ENCODE data around the gene IPPK. TPM values are rescaled to one million over a fixed set of nuclear protein-coding genes. Genes with fewer than 3 reads are reported as not detected.

IPPK gene
- total RNA-seq, 1 experiment from 2014 or later: 10.6 TPM

DNA sequence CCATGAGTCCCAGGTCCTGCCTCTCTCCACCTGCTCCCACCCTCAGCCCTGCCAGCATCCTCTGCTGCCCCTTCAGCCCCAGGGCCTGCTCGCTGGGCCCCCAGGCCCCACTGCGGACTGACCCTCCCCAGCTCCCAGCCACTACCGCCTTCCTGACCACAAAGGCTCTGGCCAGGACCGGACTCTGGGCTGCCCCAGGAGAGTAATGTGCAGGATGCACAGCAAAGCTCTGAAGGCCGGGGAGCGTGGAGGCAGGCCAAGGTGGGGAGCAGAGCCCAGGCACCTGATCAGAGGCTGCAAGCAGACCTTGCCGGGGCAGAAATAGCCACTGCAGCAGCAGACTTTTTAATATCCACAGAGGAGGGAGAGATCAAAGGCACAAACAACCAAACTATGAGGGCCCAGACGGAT, 27.9 kb downstream of the IPPK start:
- ChIA-PET POLR2A (ENCODE audit: unreplicated experiment) (no interaction called here), CTCF (no interaction called here)
- Histone ChIP-seq H3K36me3 (ENCODE audit: low read depth, low read length) (peaks cover 12% of the 10 kb centered on the region), H3K9me2 (replicated peaks; ENCODE audit: low read length) (no peaks in the 10 kb centered on the region), H3K79me2 (ENCODE audit: low read length) (no peaks in the 10 kb centered on the region), H4K20me1 (ENCODE audit: low read length) (no peaks in the 10 kb centered on the region), H3K27ac (ENCODE audit: low read length) (no peak overlapping the region), H3K9me3 (ENCODE audit: low read length) (no peaks in the 10 kb centered on the region), H3F3A (ENCODE audit: low read length, unreplicated experiment) (no peaks in the 10 kb centered on the region), H2AFZ (ENCODE audit: low read length) (no peak overlapping the region), H3K4me3 (ENCODE audit: low read length) (no peak overlapping the region), H3K4me1 (ENCODE audit: insufficient read depth, low read length) (no peaks in the 10 kb centered on the region), H3K4me2 (ENCODE audit: low read length) (no peak overlapping the region), H3K9ac (ENCODE audit: low read length) (no peak overlapping the region), H3K27me3 (ENCODE audit: low read length) (no peaks in the 10 kb centered on the region)
- no TSS peak for BruUV-seq (replicated peaks)
- DNase-seq: no peak
- no peak for ATAC-seq
- intact Hi-C loops (cut with micrococcal nuclease): no loop called here
- TF ChIP-seq, protein P1, sequence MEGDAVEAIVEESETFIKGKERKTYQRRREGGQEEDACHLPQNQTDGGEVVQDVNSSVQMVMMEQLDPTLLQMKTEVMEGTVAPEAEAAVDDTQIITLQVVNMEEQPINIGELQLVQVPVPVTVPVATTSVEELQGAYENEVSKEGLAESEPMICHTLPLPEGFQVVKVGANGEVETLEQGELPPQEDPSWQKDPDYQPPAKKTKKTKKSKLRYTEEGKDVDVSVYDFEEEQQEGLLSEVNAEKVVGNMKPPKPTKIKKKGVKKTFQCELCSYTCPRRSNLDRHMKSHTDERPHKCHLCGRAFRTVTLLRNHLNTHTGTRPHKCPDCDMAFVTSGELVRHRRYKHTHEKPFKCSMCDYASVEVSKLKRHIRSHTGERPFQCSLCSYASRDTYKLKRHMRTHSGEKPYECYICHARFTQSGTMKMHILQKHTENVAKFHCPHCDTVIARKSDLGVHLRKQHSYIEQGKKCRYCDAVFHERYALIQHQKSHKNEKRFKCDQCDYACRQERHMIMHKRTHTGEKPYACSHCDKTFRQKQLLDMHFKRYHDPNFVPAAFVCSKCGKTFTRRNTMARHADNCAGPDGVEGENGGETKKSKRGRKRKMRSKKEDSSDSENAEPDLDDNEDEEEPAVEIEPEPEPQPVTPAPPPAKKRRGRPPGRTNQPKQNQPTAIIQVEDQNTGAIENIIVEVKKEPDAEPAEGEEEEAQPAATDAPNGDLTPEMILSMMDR (conservative IDR thresholded peaks at IDR 0.05; ENCODE audit: low read depth, low read length): no peak
- TF ChIP-seq EZH2 (IDR thresholded peaks at IDR 0.05; ENCODE audit: low read length, unreplicated experiment) (no peak), EZH2phosphoT487 (IDR thresholded peaks at IDR 0.05; ENCODE audit: borderline replicate concordance, low read length) (no peak)

DNA sequence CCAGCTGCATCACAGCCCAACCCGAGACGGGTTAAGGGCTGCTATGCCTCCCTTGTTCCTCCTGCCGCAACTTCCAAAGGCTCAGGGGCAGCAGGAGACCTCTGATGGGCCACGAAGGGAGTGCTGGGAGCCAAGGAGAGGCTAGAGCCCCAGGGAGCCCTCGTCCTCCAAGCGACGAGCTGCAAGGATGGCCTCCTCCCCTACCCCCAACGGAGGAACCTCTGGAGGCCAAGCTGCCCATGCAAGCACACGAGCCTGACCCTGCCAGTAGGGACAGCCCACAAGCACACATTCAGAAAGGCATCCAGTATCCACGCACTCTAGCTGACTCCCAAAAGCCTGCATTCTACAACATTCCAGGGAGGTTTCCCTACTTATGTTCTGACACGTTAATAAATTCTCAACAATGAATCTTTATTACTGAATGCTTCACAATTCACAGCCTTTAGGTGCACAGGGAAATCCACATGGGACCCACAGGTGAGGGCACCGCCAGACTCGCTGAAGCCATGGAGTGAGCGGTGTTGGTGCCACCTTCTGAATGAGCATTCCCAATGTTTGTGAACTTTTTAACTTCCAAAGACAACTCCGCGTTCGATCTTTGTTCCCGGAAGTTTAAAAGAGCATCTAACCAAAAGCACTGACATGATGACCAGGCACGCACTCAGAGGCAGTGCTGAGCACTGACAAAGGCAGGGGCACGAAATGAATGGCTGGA, 28.7 kb downstream of the IPPK start:
- Histone ChIP-seq H3K9me3 (ENCODE audit: low read length) (no peaks in the 10 kb centered on the region), H3K4me1 (ENCODE audit: insufficient read depth, low read length) (no peaks in the 10 kb centered on the region), H2AFZ (ENCODE audit: low read length) (no peak overlapping the region), H3F3A (ENCODE audit: low read length, unreplicated experiment) (no peaks in the 10 kb centered on the region), H4K20me1 (ENCODE audit: low read length) (no peaks in the 10 kb centered on the region), H3K9me2 (replicated peaks; ENCODE audit: low read length) (no peaks in the 10 kb centered on the region), H3K36me3 (ENCODE audit: low read depth, low read length) (peaks cover 12% of the 10 kb centered on the region), H3K27me3 (ENCODE audit: low read length) (no peaks in the 10 kb centered on the region), H3K27ac (ENCODE audit: low read length) (no peak overlapping the region), H3K79me2 (ENCODE audit: low read length) (no peaks in the 10 kb centered on the region), H3K4me3 (ENCODE audit: low read length) (no peak overlapping the region), H3K9ac (ENCODE audit: low read length) (no peak overlapping the region), H3K4me2 (ENCODE audit: low read length) (no peak overlapping the region)
- POLR2A ChIA-PET (ENCODE audit: unreplicated experiment): no interaction called here
- intact Hi-C loops (cut with micrococcal nuclease): no loop called here
- ATAC-seq (no peak), DNase-seq (no peak)
- BruUV-seq (replicated peaks): no TSS peak
- TF ChIP-seq EZH2 (IDR thresholded peaks at IDR 0.05; ENCODE audit: low read length, unreplicated experiment) (no peak), EZH2phosphoT487 (IDR thresholded peaks at IDR 0.05; ENCODE audit: borderline replicate concordance, low read length) (no peak)
- TF ChIP-seq, protein P1 (conservative IDR thresholded peaks at IDR 0.05; ENCODE audit: low read depth, low read length): no peak
- CTCF ChIA-PET: no interaction called here

DNA sequence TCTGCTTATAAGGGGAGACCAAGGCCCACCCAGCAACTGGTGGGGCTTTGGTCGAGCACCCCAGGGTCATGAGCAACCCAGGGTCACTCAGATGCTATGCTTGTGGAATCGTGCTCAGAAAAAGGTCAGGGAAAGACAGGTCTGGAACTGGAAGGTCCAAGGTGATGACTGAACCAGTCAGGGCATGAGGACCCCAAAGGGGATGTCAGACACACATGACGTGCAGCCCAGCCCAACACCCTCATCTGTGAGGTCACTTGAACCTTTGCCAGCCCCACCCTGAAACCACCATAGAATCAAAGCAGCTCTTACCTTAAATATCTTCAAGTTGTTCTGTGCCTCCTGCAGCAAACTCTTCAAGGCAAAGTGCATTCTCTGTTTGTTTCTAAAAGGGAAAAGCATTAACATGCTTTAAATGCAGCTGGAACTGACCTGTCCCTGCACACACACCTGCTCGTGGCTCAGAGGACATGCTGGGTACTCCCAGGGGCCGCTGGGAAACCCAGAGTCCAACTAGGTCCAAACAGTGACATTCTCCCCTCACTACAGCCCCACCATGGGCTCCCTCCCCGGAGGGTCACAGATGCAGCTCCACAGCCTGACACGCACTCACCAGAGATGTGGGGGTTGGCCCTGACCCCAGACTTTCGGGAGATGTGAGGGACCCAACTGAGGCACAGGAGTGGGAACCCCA, 29.4 kb downstream of the IPPK start:
- DNase-seq: no peak
- Histone ChIP-seq H3K27ac (ENCODE audit: low read length) (no peak overlapping the region), H3K9ac (ENCODE audit: low read length) (no peak overlapping the region), H3K4me1 (ENCODE audit: insufficient read depth, low read length) (no peaks in the 10 kb centered on the region), H3K79me2 (ENCODE audit: low read length) (no peaks in the 10 kb centered on the region), H3K9me3 (ENCODE audit: low read length) (no peaks in the 10 kb centered on the region), H3K27me3 (ENCODE audit: low read length) (no peaks in the 10 kb centered on the region), H3F3A (ENCODE audit: low read length, unreplicated experiment) (no peaks in the 10 kb centered on the region), H3K36me3 (ENCODE audit: low read depth, low read length) (peaks cover 7% of the 10 kb centered on the region; the same call in 1 of the 2 replicates), H3K9me2 (replicated peaks; ENCODE audit: low read length) (no peaks in the 10 kb centered on the region), H2AFZ (ENCODE audit: low read length) (no peak overlapping the region), H4K20me1 (ENCODE audit: low read length) (no peaks in the 10 kb centered on the region), H3K4me2 (ENCODE audit: low read length) (no peak overlapping the region), H3K4me3 (ENCODE audit: low read length) (no peak overlapping the region)
- BruUV-seq (replicated peaks): no TSS peak
- ATAC-seq: no peak
- TF ChIP-seq EZH2phosphoT487 (IDR thresholded peaks at IDR 0.05; ENCODE audit: borderline replicate concordance, low read length): no peak
- TF ChIP-seq, protein P1 (conservative IDR thresholded peaks at IDR 0.05; ENCODE audit: low read depth, low read length): no peak
- TF ChIP-seq EZH2 (IDR thresholded peaks at IDR 0.05; ENCODE audit: low read length, unreplicated experiment): no peak
- POLR2A ChIA-PET (ENCODE audit: unreplicated experiment): no interaction called here
- intact Hi-C loops (cut with micrococcal nuclease): no loop called here
- CTCF ChIA-PET: no interaction called here
